ENCODE measurements around the gene LGMN. TPM values are rescaled to one million over a fixed set of nuclear protein-coding genes. Genes with fewer than 3 reads are reported as not detected.

LGMN gene
- total RNA-seq, 1 experiment from 2014 or later: 94.2 TPM

DNA sequence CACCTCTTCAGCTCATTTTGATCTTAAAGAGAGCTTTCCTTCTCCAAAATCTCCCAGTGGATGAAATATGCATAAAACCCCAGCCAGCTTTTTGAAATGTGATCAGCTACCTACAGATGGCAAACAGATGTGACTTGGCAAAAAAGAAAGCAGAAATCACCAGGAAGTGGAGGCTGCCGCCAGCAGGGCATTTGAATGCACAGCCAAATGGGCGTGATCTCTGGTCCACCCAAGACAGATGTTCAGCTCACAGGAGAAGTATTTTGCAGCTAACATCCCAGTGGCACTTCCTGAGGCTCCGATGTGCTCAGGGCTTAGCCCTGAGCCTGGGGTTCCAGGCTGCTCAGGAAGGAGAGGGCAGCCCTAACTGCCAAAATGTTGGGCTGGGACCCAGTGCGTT lies 78.3 kb downstream of the LGMN start:
- Histone ChIP-seq H3K9me3 (no peaks in the 10 kb centered on the region), H3K36me3 (ENCODE audit: control insufficient read depth, insufficient read depth, low read length) (no peaks in the 10 kb centered on the region; the same call in 1 of the 2 replicates), H3K27me3 (replicated peaks; ENCODE audit: control insufficient read depth, insufficient read depth, low read length) (no peaks in the 10 kb centered on the region), H3K4me1 (no peaks in the 10 kb centered on the region), H3K4me3 (ENCODE audit: low read depth, low read length) (no peak overlapping the region)
- intact Hi-C loops (cut with micrococcal nuclease; ENCODE audit: unreplicated experiment): no loop called here
- H3K36me3 Mint-ChIP-seq (ENCODE audit: insufficient read depth, unreplicated experiment): no peaks in the 10 kb centered on the region
- H3K27me3 Mint-ChIP-seq (ENCODE audit: insufficient read depth, unreplicated experiment): no peaks in the 10 kb centered on the region
- ChIA-PET POLR2A (no interaction called here), CTCF (no interaction called here)
- no peaks in the 10 kb centered on the region for H3K9me3 Mint-ChIP-seq (ENCODE audit: unreplicated experiment)
- no TSS peak for BruUV-seq (replicated peaks)
- no peak for DNase-seq
- TF ChIP-seq, protein P1, sequence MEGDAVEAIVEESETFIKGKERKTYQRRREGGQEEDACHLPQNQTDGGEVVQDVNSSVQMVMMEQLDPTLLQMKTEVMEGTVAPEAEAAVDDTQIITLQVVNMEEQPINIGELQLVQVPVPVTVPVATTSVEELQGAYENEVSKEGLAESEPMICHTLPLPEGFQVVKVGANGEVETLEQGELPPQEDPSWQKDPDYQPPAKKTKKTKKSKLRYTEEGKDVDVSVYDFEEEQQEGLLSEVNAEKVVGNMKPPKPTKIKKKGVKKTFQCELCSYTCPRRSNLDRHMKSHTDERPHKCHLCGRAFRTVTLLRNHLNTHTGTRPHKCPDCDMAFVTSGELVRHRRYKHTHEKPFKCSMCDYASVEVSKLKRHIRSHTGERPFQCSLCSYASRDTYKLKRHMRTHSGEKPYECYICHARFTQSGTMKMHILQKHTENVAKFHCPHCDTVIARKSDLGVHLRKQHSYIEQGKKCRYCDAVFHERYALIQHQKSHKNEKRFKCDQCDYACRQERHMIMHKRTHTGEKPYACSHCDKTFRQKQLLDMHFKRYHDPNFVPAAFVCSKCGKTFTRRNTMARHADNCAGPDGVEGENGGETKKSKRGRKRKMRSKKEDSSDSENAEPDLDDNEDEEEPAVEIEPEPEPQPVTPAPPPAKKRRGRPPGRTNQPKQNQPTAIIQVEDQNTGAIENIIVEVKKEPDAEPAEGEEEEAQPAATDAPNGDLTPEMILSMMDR (IDR thresholded peaks at IDR 0.05; ENCODE audit: insufficient read depth in 1 of 2, low read depth in 1 of 2, low read length in 1 of 2, severe bottlenecking in 1 of 2, unreplicated experiment in 1 of 2): no peak
- H3K27ac Mint-ChIP-seq (ENCODE audit: unreplicated experiment): no peak overlapping the region
- no peaks in the 10 kb centered on the region for H3K4me1 Mint-ChIP-seq (ENCODE audit: low read depth, unreplicated experiment)
- no peak overlapping the region for H3K4me3 Mint-ChIP-seq (ENCODE audit: unreplicated experiment)

DNA sequence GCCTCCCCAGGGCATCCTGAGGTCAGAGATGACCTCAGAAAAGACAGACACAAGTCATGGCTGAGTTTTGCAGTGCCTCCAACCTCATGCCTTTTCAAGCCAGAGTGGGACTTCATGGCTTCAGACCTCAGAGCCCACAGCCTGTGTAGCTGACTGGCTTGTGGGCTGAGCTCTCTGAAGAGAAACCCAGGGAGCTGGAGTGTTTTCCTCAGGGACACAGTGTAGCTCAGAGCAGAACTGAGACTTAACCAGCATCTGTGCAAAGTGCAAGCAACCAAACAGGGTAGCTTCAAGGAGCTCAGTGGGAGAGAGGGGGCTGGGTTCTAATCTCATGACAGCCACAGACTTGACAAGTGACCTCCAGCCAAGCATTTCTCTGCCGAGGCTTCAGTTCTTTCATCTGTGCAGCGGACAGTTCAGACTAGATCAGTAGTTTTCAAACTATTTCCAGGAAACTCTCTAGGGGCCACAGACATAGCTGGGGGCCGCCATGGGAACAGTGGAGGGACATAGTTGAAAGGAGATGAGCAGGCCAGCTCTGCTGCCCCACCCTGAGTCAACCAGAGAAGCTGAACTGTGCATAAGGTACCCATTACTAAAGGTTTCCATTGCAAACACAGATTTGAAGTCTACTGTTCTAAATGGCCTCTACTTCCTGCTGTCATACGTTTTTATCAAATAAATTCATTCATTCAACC lies 80.0 kb downstream of the LGMN start:
- H3K27me3 ChIP-seq (replicated peaks; ENCODE audit: control insufficient read depth, insufficient read depth, low read length): no peaks in the 10 kb centered on the region
- no TSS peak for BruUV-seq (replicated peaks)
- DNase-seq: no peak
- TF ChIP-seq, protein P1 (IDR thresholded peaks at IDR 0.05; ENCODE audit: insufficient read depth in 1 of 2, low read depth in 1 of 2, low read length in 1 of 2, severe bottlenecking in 1 of 2, unreplicated experiment in 1 of 2): no peak
- intact Hi-C loops (cut with micrococcal nuclease; ENCODE audit: unreplicated experiment): no loop called here
- POLR2A ChIA-PET: no interaction called here
- no peak overlapping the region for H3K27ac Mint-ChIP-seq (ENCODE audit: unreplicated experiment)
- H3K4me1 ChIP-seq: no peaks in the 10 kb centered on the region
- H3K4me3 ChIP-seq (ENCODE audit: low read depth, low read length): no peak overlapping the region
- H3K9me3 Mint-ChIP-seq (ENCODE audit: unreplicated experiment): no peaks in the 10 kb centered on the region
- H3K4me1 Mint-ChIP-seq (ENCODE audit: low read depth, unreplicated experiment): no peaks in the 10 kb centered on the region
- no peaks in the 10 kb centered on the region for H3K9me3 ChIP-seq
- H3K4me3 Mint-ChIP-seq (ENCODE audit: unreplicated experiment): no peak overlapping the region
- H3K36me3 Mint-ChIP-seq (ENCODE audit: insufficient read depth, unreplicated experiment): peaks cover 6% of the 10 kb centered on the region
- CTCF ChIA-PET: no interaction called here
- no peaks in the 10 kb centered on the region; the same call in 1 of the 2 replicates for H3K36me3 ChIP-seq (ENCODE audit: control insufficient read depth, insufficient read depth, low read length)
- H3K27me3 Mint-ChIP-seq (ENCODE audit: insufficient read depth, unreplicated experiment): no peaks in the 10 kb centered on the region

DNA sequence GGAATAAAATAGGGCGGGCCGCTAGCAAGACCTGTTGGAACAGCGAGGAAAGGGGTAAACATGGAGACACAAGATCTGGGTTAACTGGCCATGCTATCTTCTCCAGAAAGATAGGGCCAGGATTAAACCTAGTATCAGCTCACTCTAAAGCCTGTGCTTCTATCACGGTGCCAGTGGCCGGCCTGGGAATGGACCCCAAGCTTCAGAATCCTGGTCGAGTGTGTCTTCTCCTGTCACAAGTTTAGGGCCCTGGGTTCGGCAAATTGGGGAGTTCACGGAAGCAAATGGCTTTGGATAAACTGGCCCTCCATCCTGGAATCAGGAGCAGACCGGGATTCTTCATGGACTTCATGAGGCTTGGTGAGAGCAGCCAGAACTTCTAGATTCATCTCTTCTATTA lies 82.2 kb downstream of the LGMN start:
- DNase-seq: no peak
- Histone ChIP-seq H3K27me3 (replicated peaks; ENCODE audit: control insufficient read depth, insufficient read depth, low read length) (no peaks in the 10 kb centered on the region), H3K36me3 (ENCODE audit: control insufficient read depth, insufficient read depth, low read length) (no peaks in the 10 kb centered on the region; the same call in 1 of the 2 replicates), H3K4me3 (ENCODE audit: low read depth, low read length) (no peak overlapping the region), H3K4me1 (no peaks in the 10 kb centered on the region), H3K9me3 (no peaks in the 10 kb centered on the region)
- Mint-ChIP-seq H3K4me1 (ENCODE audit: low read depth, unreplicated experiment) (no peaks in the 10 kb centered on the region), H3K9me3 (ENCODE audit: unreplicated experiment) (no peaks in the 10 kb centered on the region), H3K4me3 (ENCODE audit: unreplicated experiment) (no peak overlapping the region), H3K27me3 (ENCODE audit: insufficient read depth, unreplicated experiment) (no peaks in the 10 kb centered on the region), H3K36me3 (ENCODE audit: insufficient read depth, unreplicated experiment) (peaks cover 6% of the 10 kb centered on the region), H3K27ac (ENCODE audit: unreplicated experiment) (no peak overlapping the region)
- ChIA-PET CTCF (no interaction called here), POLR2A (no interaction called here)
- TF ChIP-seq, protein P1 (IDR thresholded peaks at IDR 0.05; ENCODE audit: insufficient read depth in 1 of 2, low read depth in 1 of 2, low read length in 1 of 2, severe bottlenecking in 1 of 2, unreplicated experiment in 1 of 2): no peak
- no TSS peak for BruUV-seq (replicated peaks)
- intact Hi-C loops (cut with micrococcal nuclease; ENCODE audit: unreplicated experiment): no loop called here

Measured in Caco-2 (cell line).